Spleen (tissue), 7 donors: ENCODE results near the gene SIK3.

Experiments used
- POLR2A ChIP-seq, 3 donors: fragments of 450-650 bp; IDR thresholded peaks; one replicate each; pipeline ENCODE4 v1.5.1; 2017; ENCODE audit warnings: antibody characterized with exemption in 3 of 3, mild to moderate bottlenecking in 1 of 3
- TF ChIP-seq, protein P1 (sequence below), 11 experiments: fragments of 200-600 bp in 7 of 11; fragments of 450-650 bp in 4 of 11; sonication (generic) in 4 of 11; IDR thresholded peaks in 8 of 11; conservative IDR thresholded peaks in 3 of 11; 1 replicate in 7 of 11; 2 replicates in 4 of 11; pipeline versions ENCODE4 v1.4.0 to v1.8.0; 2016 to 2021; ENCODE audit warnings: antibody characterized with exemption in 11 of 11, inconsistent platforms in 4 of 11, mild to moderate bottlenecking in 1 of 11
- donor health status: DM: no; HTN: no; CAD: no; lungs with moderate emphysema.
- donor health status: DM: no; HTN: no; CAD: no.
- donor health status: DM: no; HTN: no; CAD: no.

DNA sequence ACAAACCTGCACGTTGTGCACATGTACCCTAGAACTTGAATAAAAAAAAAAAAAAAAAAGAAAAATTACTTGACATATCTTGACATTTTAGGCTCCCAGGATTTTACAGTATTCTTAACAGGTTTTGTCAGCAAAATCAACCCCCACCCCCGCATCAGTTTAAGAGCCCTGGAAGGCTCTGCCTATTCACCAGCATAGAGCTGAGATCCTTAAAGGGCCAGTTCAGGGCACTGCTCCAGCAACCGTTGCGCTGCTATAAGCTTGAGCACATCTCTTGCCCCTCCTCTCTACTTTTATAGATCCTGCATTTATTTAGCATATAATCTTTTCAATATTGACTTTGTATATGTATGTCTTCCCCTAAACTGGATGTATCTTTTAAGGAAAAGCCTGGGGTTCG lies 45.2 kb upstream of the SIK3 start:
- TF ChIP-seq POLR2A (IDR thresholded peaks at IDR 0.05), result no peak
- TF ChIP-seq, protein P1, sequence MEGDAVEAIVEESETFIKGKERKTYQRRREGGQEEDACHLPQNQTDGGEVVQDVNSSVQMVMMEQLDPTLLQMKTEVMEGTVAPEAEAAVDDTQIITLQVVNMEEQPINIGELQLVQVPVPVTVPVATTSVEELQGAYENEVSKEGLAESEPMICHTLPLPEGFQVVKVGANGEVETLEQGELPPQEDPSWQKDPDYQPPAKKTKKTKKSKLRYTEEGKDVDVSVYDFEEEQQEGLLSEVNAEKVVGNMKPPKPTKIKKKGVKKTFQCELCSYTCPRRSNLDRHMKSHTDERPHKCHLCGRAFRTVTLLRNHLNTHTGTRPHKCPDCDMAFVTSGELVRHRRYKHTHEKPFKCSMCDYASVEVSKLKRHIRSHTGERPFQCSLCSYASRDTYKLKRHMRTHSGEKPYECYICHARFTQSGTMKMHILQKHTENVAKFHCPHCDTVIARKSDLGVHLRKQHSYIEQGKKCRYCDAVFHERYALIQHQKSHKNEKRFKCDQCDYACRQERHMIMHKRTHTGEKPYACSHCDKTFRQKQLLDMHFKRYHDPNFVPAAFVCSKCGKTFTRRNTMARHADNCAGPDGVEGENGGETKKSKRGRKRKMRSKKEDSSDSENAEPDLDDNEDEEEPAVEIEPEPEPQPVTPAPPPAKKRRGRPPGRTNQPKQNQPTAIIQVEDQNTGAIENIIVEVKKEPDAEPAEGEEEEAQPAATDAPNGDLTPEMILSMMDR (IDR thresholded peaks at IDR 0.05 in 8 of 11, conservative IDR thresholded peaks at IDR 0.05 in 3 of 11), result no peak
